ENCODE data around the gene CNTN4. TPM values are rescaled to one million over a fixed set of nuclear protein-coding genes. Genes with fewer than 3 reads are reported as not detected.

Gene CNTN4
- total RNA-seq, 4 donors from 2014 or later: 6.6 to 10.7 (median 9.7) TPM

DNA sequence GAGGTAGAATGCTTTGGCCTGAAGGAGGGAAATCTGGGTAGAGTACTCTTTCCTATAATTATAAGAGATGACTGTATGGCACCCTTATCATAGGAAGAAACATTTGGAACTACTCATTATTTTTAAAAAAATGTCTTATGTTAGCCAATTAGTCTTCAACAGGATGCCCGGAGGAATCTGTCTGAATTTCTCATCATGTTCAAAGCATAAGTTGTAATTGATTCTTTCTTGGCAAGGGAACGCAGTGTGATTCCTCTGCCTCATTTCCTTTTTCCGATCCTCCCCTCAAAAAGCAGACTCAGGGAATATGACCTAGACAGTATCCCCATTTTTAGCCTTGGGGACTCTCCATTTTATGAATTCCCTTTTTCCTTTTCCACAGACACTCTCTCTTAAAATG, 846.5 kb downstream of the CNTN4 start:
- TF ChIP-seq POLR2AphosphoS5 (IDR thresholded peaks at IDR 0.05): no peak
- no peaks in the 10 kb centered on the region for H3K4me1 ChIP-seq
- H3K4me3 ChIP-seq: no peak overlapping the region
- no peaks in the 10 kb centered on the region for H3K27me3 ChIP-seq
- intact Hi-C loops (cut with DNase I): no loop called here
- H3K36me3 ChIP-seq: no peaks in the 10 kb centered on the region
- 70% methylated on average over 3 of the region's 3 CpGs for WGBS
- DNase-seq (ENCODE audit: extremely low spot score): no peak
- no peak overlapping the region for H3K27ac ChIP-seq (replicated peaks in 1 of 4)
- no peaks in the 10 kb centered on the region for H3K9me3 ChIP-seq

- no peaks in the 10 kb centered on the region for H3K9me3 ChIP-seq
- no peak for DNase-seq (ENCODE audit: extremely low spot score)
- H3K27ac ChIP-seq (replicated peaks in 1 of 4): no peak overlapping the region
- TF ChIP-seq CTCF (IDR thresholded peaks at IDR 0.05): no peak
- no peak for TF ChIP-seq POLR2A (IDR thresholded peaks at IDR 0.05; ENCODE audit: low read depth)
- TF ChIP-seq POLR2AphosphoS5 (IDR thresholded peaks at IDR 0.05): no peak
- TF ChIP-seq EP300 (IDR thresholded peaks at IDR 0.05): no peak
- H3K4me3 ChIP-seq: no peak overlapping the region
- WGBS: 79% methylated on average over 2 of the region's 2 CpGs
- no peaks in the 10 kb centered on the region for H3K4me1 ChIP-seq
- intact Hi-C loops (cut with DNase I): no loop called here
- H3K36me3 ChIP-seq: no peaks in the 10 kb centered on the region
- H3K27me3 ChIP-seq: no peaks in the 10 kb centered on the region
Observed at GRCh38 chr3:2947536-2947935, 848.9 kb downstream of the CNTN4 start.

DNA sequence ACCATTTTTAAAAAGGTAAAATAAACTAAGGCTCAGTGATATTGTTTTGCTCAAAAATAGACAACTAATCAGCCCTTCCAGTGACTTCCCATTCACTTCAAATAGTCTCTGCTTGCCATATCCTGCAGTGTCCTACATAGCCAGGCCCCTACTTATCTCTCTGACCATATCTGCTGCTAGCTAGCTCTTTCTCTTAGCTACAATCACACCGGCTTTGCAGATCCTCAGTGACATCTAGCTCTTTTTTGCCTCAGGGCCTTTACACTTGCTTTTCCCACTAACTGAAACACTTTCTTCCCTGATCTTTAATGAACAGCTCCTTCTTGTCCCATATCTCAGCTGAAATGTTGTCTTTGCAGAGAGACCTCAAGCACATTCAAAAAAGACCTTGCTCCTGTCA, 850.2 kb downstream of the CNTN4 start:
- H3K4me1 ChIP-seq: no peaks in the 10 kb centered on the region
- no peaks in the 10 kb centered on the region for H3K36me3 ChIP-seq
- H3K4me3 ChIP-seq: no peak overlapping the region
- 77% methylated on average over 1 of the region's 1 CpG for WGBS
- TF ChIP-seq CTCF (IDR thresholded peaks at IDR 0.05): no peak
- no peak for TF ChIP-seq EP300 (IDR thresholded peaks at IDR 0.05)
- TF ChIP-seq POLR2A (IDR thresholded peaks at IDR 0.05; ENCODE audit: low read depth): no peak
- no peak for TF ChIP-seq POLR2AphosphoS5 (IDR thresholded peaks at IDR 0.05)
- H3K27ac ChIP-seq (replicated peaks in 1 of 4): no peak overlapping the region
- no peaks in the 10 kb centered on the region for H3K27me3 ChIP-seq
- DNase-seq (ENCODE audit: extremely low spot score): peak; percentile 74
- no peaks in the 10 kb centered on the region for H3K9me3 ChIP-seq
- intact Hi-C loops (cut with DNase I): no loop called here

- TF ChIP-seq CTCF (IDR thresholded peaks at IDR 0.05): no peak
- TF ChIP-seq EP300 (IDR thresholded peaks at IDR 0.05): no peak
- no peak for TF ChIP-seq POLR2A (IDR thresholded peaks at IDR 0.05; ENCODE audit: low read depth)
- no peak for TF ChIP-seq POLR2AphosphoS5 (IDR thresholded peaks at IDR 0.05)
- WGBS: 46% methylated on average over 1 of the region's 2 CpGs
- Histone ChIP-seq H3K36me3 (no peaks in the 10 kb centered on the region), H3K4me1 (no peaks in the 10 kb centered on the region), H3K27me3 (no peaks in the 10 kb centered on the region), H3K27ac (replicated peaks in 1 of 4) (no peak overlapping the region), H3K9me3 (no peaks in the 10 kb centered on the region), H3K4me3 (no peak overlapping the region)
- intact Hi-C loops (cut with DNase I): no loop called here
- peak; percentile 89 for DNase-seq (ENCODE audit: extremely low spot score)
Observed at GRCh38 chr3:2950159-2950558, 851.5 kb downstream of the CNTN4 start.

DNA sequence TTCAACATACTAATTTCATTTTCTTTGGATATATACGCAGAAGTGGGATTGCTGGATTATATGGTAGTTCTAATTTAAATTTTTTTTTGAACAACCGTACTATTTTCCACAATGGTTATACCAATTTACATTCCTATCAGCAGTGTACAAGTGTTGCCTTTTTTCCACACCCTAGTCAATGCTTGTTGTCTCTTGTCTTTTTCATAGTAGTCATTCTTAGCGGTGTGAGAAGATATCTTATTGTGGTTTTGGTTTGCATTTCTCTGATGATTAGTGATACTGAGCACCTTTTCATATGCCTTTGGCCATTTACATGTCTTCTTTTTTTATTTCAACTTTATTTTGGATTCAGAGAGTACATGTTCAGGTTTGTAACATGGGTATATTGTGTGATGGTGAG, 858.4 kb downstream of the CNTN4 start:
- Histone ChIP-seq H3K9me3 (no peaks in the 10 kb centered on the region), H3K27ac (replicated peaks in 1 of 4) (no peak overlapping the region), H3K4me1 (no peaks in the 10 kb centered on the region), H3K27me3 (no peaks in the 10 kb centered on the region), H3K36me3 (no peaks in the 10 kb centered on the region), H3K4me3 (no peak overlapping the region)
- WGBS: 77% methylated on average over 3 of the region's 3 CpGs
- TF ChIP-seq EP300 (IDR thresholded peaks at IDR 0.05): no peak
- TF ChIP-seq POLR2AphosphoS5 (IDR thresholded peaks at IDR 0.05): no peak
- TF ChIP-seq CTCF (IDR thresholded peaks at IDR 0.05): no peak
- no peak for TF ChIP-seq POLR2A (IDR thresholded peaks at IDR 0.05; ENCODE audit: low read depth)
- intact Hi-C loops (cut with DNase I): no loop called here
- DNase-seq (ENCODE audit: extremely low spot score): no peak
